22Rv1 (cell line): ENCODE measurements around the gene ZBTB21.

Experiments
- ZFX ChIP-seq: fragments of 450-650 bp; IDR thresholded peaks from 2 replicates; pipeline ENCODE4 v1.6.1; 2017; ENCODE audit warnings: antibody characterized with exemption, borderline replicate concordance
- TF ChIP-seq, protein P1 (sequence below): fragments of 450-650 bp; IDR thresholded peaks from 2 replicates; pipeline ENCODE4 v1.5.1; 2017; ENCODE audit warnings: mild to moderate bottlenecking

GRCh38 chr21:41952568-41953248 lies 57.5 kb downstream of the ZBTB21 start:
- TF ChIP-seq, protein P1, sequence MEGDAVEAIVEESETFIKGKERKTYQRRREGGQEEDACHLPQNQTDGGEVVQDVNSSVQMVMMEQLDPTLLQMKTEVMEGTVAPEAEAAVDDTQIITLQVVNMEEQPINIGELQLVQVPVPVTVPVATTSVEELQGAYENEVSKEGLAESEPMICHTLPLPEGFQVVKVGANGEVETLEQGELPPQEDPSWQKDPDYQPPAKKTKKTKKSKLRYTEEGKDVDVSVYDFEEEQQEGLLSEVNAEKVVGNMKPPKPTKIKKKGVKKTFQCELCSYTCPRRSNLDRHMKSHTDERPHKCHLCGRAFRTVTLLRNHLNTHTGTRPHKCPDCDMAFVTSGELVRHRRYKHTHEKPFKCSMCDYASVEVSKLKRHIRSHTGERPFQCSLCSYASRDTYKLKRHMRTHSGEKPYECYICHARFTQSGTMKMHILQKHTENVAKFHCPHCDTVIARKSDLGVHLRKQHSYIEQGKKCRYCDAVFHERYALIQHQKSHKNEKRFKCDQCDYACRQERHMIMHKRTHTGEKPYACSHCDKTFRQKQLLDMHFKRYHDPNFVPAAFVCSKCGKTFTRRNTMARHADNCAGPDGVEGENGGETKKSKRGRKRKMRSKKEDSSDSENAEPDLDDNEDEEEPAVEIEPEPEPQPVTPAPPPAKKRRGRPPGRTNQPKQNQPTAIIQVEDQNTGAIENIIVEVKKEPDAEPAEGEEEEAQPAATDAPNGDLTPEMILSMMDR: no peak
- TF ChIP-seq ZFX: no peak
